HAP-1 (cell line): ENCODE data around the gene JPT1.
"Not testable (repeated sequence)": the region's sequence is repeated elsewhere in the genome, so short reads cannot be mapped to it uniquely, and the experiment has no call there.

Source experiments
- DNase-seq, 2 experiments: peaks; one replicate each; pipeline ENCODE4 v3.0.0-alpha.2; 2016 to 2020; ENCODE audit warnings: low spot score in 2 of 2
- H3K27me3 ChIP-seq: fragments of 250-450 bp; sonication (Bioruptor Pico); 2 replicates; pipeline ENCODE4 v1.5.1; 2020; ENCODE audit warnings: low read depth, mild to moderate bottlenecking, moderate library complexity
- H3K36me3 ChIP-seq: fragments of 250-450 bp; sonication (Bioruptor Pico); replicated peaks from 2 replicates; pipeline ENCODE4 v1.5.1; 2020; ENCODE audit warnings: mild to moderate bottlenecking
- H3K4me1 ChIP-seq: fragments of 250-450 bp; sonication (Bioruptor Pico); 2 replicates; pipeline ENCODE4 v1.5.1; 2020; ENCODE audit warnings: mild to moderate bottlenecking
- H3K4me3 ChIP-seq: fragments of 250-450 bp; sonication (Bioruptor Pico); 2 replicates; pipeline ENCODE4 v1.5.1; 2020; ENCODE audit warnings: mild to moderate bottlenecking, moderate library complexity
- H3K9me3 ChIP-seq: fragments of 250-450 bp; sonication (Bioruptor Pico); 2 replicates; pipeline ENCODE4 v1.5.1; 2020; ENCODE audit warnings: mild to moderate bottlenecking, moderate library complexity
- in situ Hi-C: fragments of 300-500 bp; cut with MboI; formaldehyde crosslinking; loops from 3 replicates; pipeline ENCODE4 v1.14.3; 2020; ENCODE audit warnings: low sequenced_read_pairs, inconsistent platforms, mixed read lengths

The JPT1 gene

DNA sequence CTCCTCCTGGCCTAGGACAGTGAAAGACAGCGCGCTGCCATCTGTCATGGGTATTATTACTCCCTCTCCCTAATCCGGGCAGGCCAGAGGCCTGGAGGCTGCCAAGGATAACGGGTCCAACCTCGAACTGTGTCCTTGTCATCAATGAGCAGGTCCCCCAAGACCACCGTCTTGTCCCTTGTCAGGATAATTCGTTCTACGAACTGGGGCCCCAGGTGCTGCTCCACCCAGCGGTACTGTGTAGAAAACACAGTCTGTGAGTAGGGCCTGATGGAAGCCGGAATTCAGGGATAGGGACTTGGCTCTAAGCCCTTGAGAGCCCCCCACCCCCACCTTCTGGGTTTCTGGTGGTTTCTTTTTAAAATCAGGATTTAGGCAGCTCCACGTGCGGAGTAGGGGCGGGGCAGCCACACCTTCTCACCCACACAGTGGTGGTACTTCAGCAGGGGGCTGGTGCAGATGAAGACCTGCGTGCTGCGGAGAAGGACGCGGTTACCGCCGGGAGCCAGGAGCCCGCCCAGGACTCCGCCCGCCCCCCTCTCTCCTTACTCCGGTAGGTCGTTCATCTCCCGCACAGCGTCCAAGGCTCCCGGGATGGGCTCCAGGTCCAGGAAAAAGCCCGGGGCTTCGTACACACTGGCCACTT is 23.6 kb downstream of the JPT1 start:
- peak; percentile 80 to 82 for DNase-seq
- H3K9me3 ChIP-seq = no peaks in the 10 kb centered on the region
- in situ Hi-C loops = no loop called here
- H3K27me3 ChIP-seq = no peaks in the 10 kb centered on the region
- H3K4me1 ChIP-seq = peaks cover 14% of the 10 kb centered on the region
- peak overlapping the region; percentile 87 for H3K4me3 ChIP-seq
- H3K36me3 ChIP-seq = peaks cover 30% of the 10 kb centered on the region

DNA sequence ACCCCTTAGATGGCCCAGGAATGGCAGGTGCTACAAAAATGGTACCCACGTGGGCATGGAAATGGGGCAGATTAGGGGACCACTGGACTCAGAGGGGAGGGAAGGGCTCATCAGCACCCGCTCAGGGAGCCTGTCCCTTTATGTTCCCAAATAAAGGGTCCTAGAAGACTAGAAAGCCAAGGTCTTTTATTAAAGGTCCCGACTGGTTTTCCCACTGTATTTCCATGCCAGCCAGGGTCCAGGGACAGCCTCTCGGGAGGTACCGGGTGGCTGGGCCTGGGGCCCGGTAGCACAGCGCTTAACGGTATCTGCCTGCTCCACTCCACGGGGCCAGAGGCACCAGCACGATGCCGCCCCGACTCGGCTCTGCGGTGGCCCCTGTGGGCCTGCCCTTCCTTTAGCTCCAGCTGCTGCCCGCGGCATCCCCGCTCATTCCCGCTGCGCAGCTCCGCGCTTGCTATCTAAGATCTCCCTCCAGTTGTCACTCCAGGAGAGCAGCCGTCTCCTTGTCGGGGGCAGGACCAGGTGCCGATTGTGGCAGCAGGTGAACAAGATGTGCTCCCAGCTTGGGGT is 24.2 kb downstream of the JPT1 start:
- no peaks in the 10 kb centered on the region for H3K9me3 ChIP-seq
- peak overlapping the region; percentile 87 for H3K4me3 ChIP-seq
- DNase-seq = no peak
- peaks cover 14% of the 10 kb centered on the region for H3K4me1 ChIP-seq
- peaks cover 24% of the 10 kb centered on the region for H3K36me3 ChIP-seq
- in situ Hi-C loops = no loop called here
- no peaks in the 10 kb centered on the region for H3K27me3 ChIP-seq

DNA sequence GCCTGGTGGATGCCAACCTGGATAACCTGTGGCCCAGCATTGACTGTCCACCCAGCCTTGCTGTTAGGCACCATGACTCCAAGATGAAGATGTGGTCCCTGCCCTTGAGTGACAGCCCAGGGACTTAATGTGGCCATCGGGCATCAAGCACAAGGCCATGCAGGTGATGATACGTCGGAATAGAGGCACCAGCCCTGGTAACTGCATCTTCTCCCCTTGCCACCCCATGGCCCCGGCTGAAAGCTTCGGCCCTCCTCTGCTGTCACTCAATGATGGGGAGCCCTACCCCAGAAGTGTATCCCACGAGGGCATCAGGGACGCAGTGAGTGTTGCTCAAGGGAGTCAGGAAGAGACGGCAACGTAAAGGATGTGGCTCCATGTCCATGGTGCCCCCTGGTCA is 24.7 kb downstream of the JPT1 start:
- H3K4me3 ChIP-seq = no peak overlapping the region; the same call in 1 of the 2 replicates
- no peaks in the 10 kb centered on the region for H3K9me3 ChIP-seq
- H3K4me1 ChIP-seq = peaks cover 14% of the 10 kb centered on the region
- no peak for DNase-seq
- no peaks in the 10 kb centered on the region for H3K27me3 ChIP-seq
- peaks cover 19% of the 10 kb centered on the region for H3K36me3 ChIP-seq
- in situ Hi-C loops = no loop called here

DNA sequence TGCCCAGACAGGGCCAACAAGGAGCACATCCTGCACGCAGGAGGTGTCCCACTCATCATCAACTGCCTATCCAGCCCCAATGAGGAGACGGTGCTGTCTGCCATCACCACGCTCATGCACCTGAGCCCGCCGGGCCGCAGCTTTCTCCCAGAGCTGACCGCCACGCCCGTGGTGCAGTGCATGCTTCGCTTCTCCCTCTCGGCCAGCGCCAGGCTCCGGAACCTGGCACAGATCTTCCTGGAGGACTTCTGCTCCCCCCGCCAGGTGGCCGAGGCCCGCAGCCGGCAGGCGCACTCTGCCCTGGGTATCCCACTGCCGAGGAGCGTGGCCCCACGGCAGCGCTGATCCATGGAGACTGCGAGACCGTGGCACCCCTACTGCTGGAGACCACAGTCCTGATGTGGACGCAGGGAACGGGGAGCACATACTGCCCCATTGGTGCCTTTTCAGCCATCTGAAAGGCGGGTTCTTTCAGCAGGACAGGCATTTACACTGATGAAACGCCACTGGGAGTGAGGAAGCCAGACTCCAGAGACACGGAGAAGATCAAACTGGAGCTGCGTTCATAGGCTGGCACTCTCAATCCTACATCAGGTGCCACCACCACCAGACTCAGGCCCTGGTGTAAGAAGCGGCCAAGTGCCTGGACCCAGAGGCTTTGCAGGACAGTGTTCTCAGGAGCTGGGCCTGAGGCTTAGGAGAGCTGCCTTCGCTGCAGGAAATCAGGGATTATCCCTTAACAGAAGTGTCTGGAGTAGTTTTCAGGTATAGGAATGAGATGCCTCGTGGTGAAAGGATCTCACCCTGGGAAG is 25.4 kb downstream of the JPT1 start:
- H3K9me3 ChIP-seq = no peaks in the 10 kb centered on the region
- DNase-seq = no peak
- peaks cover 18% of the 10 kb centered on the region for H3K36me3 ChIP-seq
- H3K27me3 ChIP-seq = no peaks in the 10 kb centered on the region
- no peak overlapping the region for H3K4me3 ChIP-seq
- in situ Hi-C loops = no loop called here
- peaks cover 14% of the 10 kb centered on the region for H3K4me1 ChIP-seq

- H3K9me3 ChIP-seq, H3K4me3 ChIP-seq, DNase-seq, in situ Hi-C loops, H3K27me3 ChIP-seq: not testable (repeated sequence)
- H3K36me3 ChIP-seq = peaks cover 18% of the 10 kb centered on the region
- H3K4me1 ChIP-seq = peaks cover 14% of the 10 kb centered on the region
Measured at GRCh38 chr17:75127936-75128335, 26.4 kb downstream of the JPT1 start.

DNA sequence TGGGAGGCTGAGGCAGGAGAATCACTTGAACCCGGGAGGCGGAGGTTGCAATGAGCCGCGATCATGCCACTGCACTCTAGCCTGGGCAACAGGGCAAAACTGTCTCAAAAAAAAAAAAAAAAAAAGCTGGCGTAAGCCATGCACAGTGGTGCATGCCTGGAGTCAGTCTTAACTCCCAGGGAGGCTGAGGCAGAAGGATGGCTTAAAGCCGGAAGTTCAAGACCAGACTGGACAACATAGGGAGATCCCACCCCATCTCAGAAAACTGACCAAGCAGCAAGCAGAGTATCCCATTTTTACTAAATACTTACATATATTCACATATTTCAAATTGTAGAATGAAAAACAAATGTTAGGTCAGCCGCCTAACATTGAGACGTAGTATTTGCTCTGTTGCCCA is 27.4 kb downstream of the JPT1 start:
- Histone ChIP-seq H3K4me3 (no peak overlapping the region), H3K9me3 (no peaks in the 10 kb centered on the region), H3K36me3 (peaks cover 18% of the 10 kb centered on the region), H3K27me3 (no peaks in the 10 kb centered on the region), H3K4me1 (peaks cover 11% of the 10 kb centered on the region)
- in situ Hi-C loops = no loop called here
- DNase-seq = no peak

GRCh38 chr17:75125984-75126383 is 28.3 kb downstream of the JPT1 start:
- in situ Hi-C loops = no loop called here
- DNase-seq = no peak
- H3K27me3 ChIP-seq = no peaks in the 10 kb centered on the region
- H3K4me1 ChIP-seq = peaks cover 8% of the 10 kb centered on the region
- no peak overlapping the region for H3K4me3 ChIP-seq
- H3K36me3 ChIP-seq = peaks cover 18% of the 10 kb centered on the region
- H3K9me3 ChIP-seq = no peaks in the 10 kb centered on the region

DNA sequence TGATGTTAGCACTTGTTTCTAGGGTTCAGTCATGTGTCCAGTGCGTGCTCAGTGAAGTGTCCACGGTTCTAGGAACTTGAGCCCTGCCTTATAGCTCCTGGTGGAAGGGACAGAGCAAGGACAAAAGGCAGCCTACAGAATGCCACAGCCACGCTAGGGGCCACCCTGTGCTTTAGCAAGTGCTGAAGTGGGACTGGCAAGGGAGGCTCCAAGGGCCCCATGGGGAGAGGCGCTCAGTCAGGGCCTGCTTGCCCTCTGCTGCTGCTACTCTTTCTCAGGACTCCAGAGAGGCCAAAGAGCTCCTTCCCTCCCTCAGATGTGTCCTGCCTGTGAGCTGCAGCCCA is 29.5 kb downstream of the JPT1 start:
- Histone ChIP-seq H3K4me1 (no peaks in the 10 kb centered on the region; the same call in 1 of the 2 replicates), H3K36me3 (peaks cover 10% of the 10 kb centered on the region), H3K27me3 (no peaks in the 10 kb centered on the region), H3K9me3 (no peaks in the 10 kb centered on the region), H3K4me3 (no peak overlapping the region)
- no peak for DNase-seq
- in situ Hi-C loops = loop anchor here (25.0 kb wide), 1 partner anchor 288 kb away; the partner anchor contains the start of gene GRB2

- no peak overlapping the region for H3K4me3 ChIP-seq
- no peaks in the 10 kb centered on the region for H3K4me1 ChIP-seq
- H3K9me3 ChIP-seq = no peaks in the 10 kb centered on the region
- H3K36me3 ChIP-seq = peaks cover 5% of the 10 kb centered on the region
- DNase-seq = no peak
- in situ Hi-C loops = loop anchor here (25.0 kb wide), 1 partner anchor 288 kb away; the partner anchor contains the start of gene GRB2
- H3K27me3 ChIP-seq = no peaks in the 10 kb centered on the region
Measured at GRCh38 chr17:75124041-75124818, 30.1 kb downstream of the JPT1 start.

DNA sequence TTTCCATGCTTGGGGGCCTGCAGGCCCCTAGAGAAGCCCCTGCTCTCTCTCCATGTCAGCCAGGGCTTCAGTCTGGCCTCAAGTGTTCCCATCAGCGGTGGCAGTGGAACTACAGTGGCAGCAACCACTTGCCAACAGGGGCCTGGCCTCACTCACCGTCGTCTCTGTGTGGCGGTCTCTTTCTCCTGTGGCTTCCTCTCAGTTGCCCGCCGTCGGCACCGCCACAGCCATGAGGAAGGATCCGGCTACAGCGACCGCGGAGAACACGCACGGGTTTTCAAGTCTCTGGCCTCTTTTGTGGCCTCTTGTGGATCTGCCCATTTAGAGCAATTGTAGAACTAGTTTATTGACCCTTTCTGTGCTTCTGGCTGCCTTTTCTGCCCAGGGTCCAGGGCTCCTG is 36.0 kb downstream of the JPT1 start:
- peaks cover 8% of the 10 kb centered on the region for H3K4me1 ChIP-seq

GRCh38 chr17:75116737-75117136 is 37.6 kb downstream of the JPT1 start:
- H3K4me3 ChIP-seq = no peak overlapping the region
- in situ Hi-C loops = loop anchor here (25.0 kb wide), 1 partner anchor 296 kb away; the partner anchor contains the start of gene GRB2
- H3K4me1 ChIP-seq = peaks cover 8% of the 10 kb centered on the region
- no peaks in the 10 kb centered on the region for H3K9me3 ChIP-seq
- no peak for DNase-seq
- H3K27me3 ChIP-seq = no peaks in the 10 kb centered on the region
- peaks cover 24% of the 10 kb centered on the region for H3K36me3 ChIP-seq

More for the DNA sequence above, 36.0 kb downstream of the JPT1 start:
- H3K9me3 ChIP-seq = no peaks in the 10 kb centered on the region
- H3K36me3 ChIP-seq = peaks cover 20% of the 10 kb centered on the region
- H3K27me3 ChIP-seq = no peaks in the 10 kb centered on the region
- DNase-seq = no peak
- in situ Hi-C loops = loop anchor here (25.0 kb wide), 1 partner anchor 294 kb away; the partner anchor contains the start of gene GRB2
- no peak overlapping the region for H3K4me3 ChIP-seq

GRCh38 chr17:75115555-75115954 is 38.8 kb downstream of the JPT1 start:
- DNase-seq = no peak
- in situ Hi-C loops = loop anchor here (25.0 kb wide), 1 partner anchor 297 kb away; the partner anchor contains the start of gene GRB2
- Histone ChIP-seq H3K36me3 (peaks cover 24% of the 10 kb centered on the region), H3K27me3 (no peaks in the 10 kb centered on the region), H3K4me1 (peaks cover 8% of the 10 kb centered on the region), H3K4me3 (no peak overlapping the region), H3K9me3 (no peaks in the 10 kb centered on the region)

- H3K4me1 ChIP-seq = peaks cover 8% of the 10 kb centered on the region
- in situ Hi-C loops = loop anchor here (25.0 kb wide), 1 partner anchor 298 kb away; the partner anchor contains the start of gene GRB2
- H3K9me3 ChIP-seq = no peaks in the 10 kb centered on the region
- peak overlapping the region; percentile 34 for H3K4me3 ChIP-seq
- no peak for DNase-seq
- no peaks in the 10 kb centered on the region for H3K27me3 ChIP-seq
- peaks cover 24% of the 10 kb centered on the region for H3K36me3 ChIP-seq
Measured at GRCh38 chr17:75114552-75115314, 39.6 kb downstream of the JPT1 start.
